Measurements from ENCODE around the gene KIF20B. TPM values are rescaled to one million over a fixed set of nuclear protein-coding genes. Genes with fewer than 3 reads are reported as not detected.
A peak's percentile ranks its signal among the peaks of the same experiment; 100 is the strongest.

Gene KIF20B
- polyA plus RNA-seq (ENCODE audit: low read depth in 6 of 6), result 10 to 100 TPM; 17.3 to 38.0 (median 25.0) TPM

- Mint-ChIP-seq H3K4me3 (peak within 1 kb of the TSS; percentile 94 to 100 (median 98)), H3K36me3 (no peaks in the 10 kb centered on the region), H3K9me3 (no peaks in the 10 kb centered on the region), H3K4me1 (peaks cover 20 to 29% (median 27%) of the 10 kb centered on the region in 3 donors), H3K27ac (peak within 1 kb of the TSS; percentile 87 to 100 (median 97)), H3K27me3 (no peaks in the 10 kb centered on the region)
- peak; percentile 95 for ATAC-seq (ENCODE audit: low read depth in 2 of 2)
- DNase-seq, result peak; percentile 96
Observed at GRCh38 chr10:89701242-89702120, at the start of gene KIF20B. Gene KIF20B (plus strand): TSS chr10:89701590. CDS start chr10:89705295, 3,705 bp downstream.

- ATAC-seq (ENCODE audit: low read depth in 2 of 2), result peak; percentile 85 to 91
- peak; percentile 28 for DNase-seq
- Mint-ChIP-seq H3K27ac (peak overlapping the region; percentile 22 to 62 (median 56)), H3K4me1 (peaks cover 19 to 32% (median 25%) of the 10 kb centered on the region in 3 donors), H3K36me3 (peaks cover 9 to 16% of the 10 kb centered on the region in 2 donors), H3K27me3 (no peaks in the 10 kb centered on the region), H3K9me3 (peaks cover 4 to 12% (median 7%) of the 10 kb centered on the region in 7 donors), H3K4me3 (peak overlapping the region in 6 of 8 donors; percentile 7 to 57 (median 28))
Observed at GRCh38 chr10:89651916-89652573, 49.3 kb upstream of the KIF20B start.

- DNase-seq (no peak), ATAC-seq (ENCODE audit: low read depth in 2 of 2) (no peak)
- Mint-ChIP-seq H3K4me1 (peaks cover 19 to 31% (median 25%) of the 10 kb centered on the region in 3 donors), H3K9me3 (peaks cover 4 to 12% (median 10%) of the 10 kb centered on the region in 7 donors), H3K27ac (peak overlapping the region in 5 of 6 donors; percentile 11 to 53 (median 22)), H3K27me3 (no peaks in the 10 kb centered on the region), H3K4me3 (no peak overlapping the region), H3K36me3 (peaks cover 9 to 16% of the 10 kb centered on the region in 2 donors)
Observed at GRCh38 chr10:89652806-89653370, 48.5 kb upstream of the KIF20B start.

GRCh38 chr10:89653410-89653869 is 48.0 kb upstream of the KIF20B start:
- Mint-ChIP-seq H3K27ac (peak overlapping the region in 1 of 6 donors; percentile 11), H3K4me3 (peak overlapping the region in 1 of 8 donors; percentile 18), H3K27me3 (no peaks in the 10 kb centered on the region), H3K9me3 (peaks cover 4 to 12% (median 10%) of the 10 kb centered on the region in 7 donors), H3K4me1 (peaks cover 19 to 31% (median 25%) of the 10 kb centered on the region in 3 donors), H3K36me3 (peaks cover 9 to 16% of the 10 kb centered on the region in 2 donors)
- DNase-seq, result no peak
- ATAC-seq (ENCODE audit: low read depth in 2 of 2), result no peak

GRCh38 chr10:89655722-89656121 is 45.7 kb upstream of the KIF20B start:
- DNase-seq, result no peak
- no peak overlapping the region for H3K4me3 Mint-ChIP-seq

GRCh38 chr10:89657302-89657701 is 44.1 kb upstream of the KIF20B start:
- Mint-ChIP-seq H3K4me1 (peaks cover 17 to 24% (median 23%) of the 10 kb centered on the region in 3 donors), H3K36me3 (peaks cover 9 to 16% of the 10 kb centered on the region in 2 donors), H3K27me3 (no peaks in the 10 kb centered on the region), H3K9me3 (peaks cover 4 to 12% (median 10%) of the 10 kb centered on the region in 7 donors), H3K27ac (no peak overlapping the region), H3K4me3 (no peak overlapping the region)
- ATAC-seq (ENCODE audit: low read depth in 2 of 2) (no peak), DNase-seq (no peak)

More at GRCh38 chr10:89655722-89656121, 45.7 kb upstream of the KIF20B start:
- H3K9me3 Mint-ChIP-seq, result peaks cover 4 to 12% (median 10%) of the 10 kb centered on the region in 7 donors
- peaks cover 19 to 31% (median 25%) of the 10 kb centered on the region in 3 donors for H3K4me1 Mint-ChIP-seq
- no peak overlapping the region for H3K27ac Mint-ChIP-seq
- H3K27me3 Mint-ChIP-seq, result no peaks in the 10 kb centered on the region
- ATAC-seq (ENCODE audit: low read depth in 2 of 2), result peak; percentile 33 to 41
- peaks cover 9 to 16% of the 10 kb centered on the region in 2 donors for H3K36me3 Mint-ChIP-seq

- H3K27ac Mint-ChIP-seq, result no peak overlapping the region
- H3K4me1 Mint-ChIP-seq, result peaks cover 7 to 9% (median 8%) of the 10 kb centered on the region in 3 donors
- no peak overlapping the region for H3K4me3 Mint-ChIP-seq
- no peak for DNase-seq
- H3K27me3 Mint-ChIP-seq, result no peaks in the 10 kb centered on the region
- peaks cover 13% of the 10 kb centered on the region in 2 donors for H3K36me3 Mint-ChIP-seq
- H3K9me3 Mint-ChIP-seq, result peaks cover 3 to 10% (median 9%) of the 10 kb centered on the region in 7 donors
- no peak for ATAC-seq (ENCODE audit: low read depth in 2 of 2)
Observed at GRCh38 chr10:89659143-89660131, 42.0 kb upstream of the KIF20B start.

GRCh38 chr10:89662596-89662995 is 38.8 kb upstream of the KIF20B start:
- Mint-ChIP-seq H3K27me3 (no peaks in the 10 kb centered on the region), H3K36me3 (peaks cover 0 to 4% of the 10 kb centered on the region in 2 donors), H3K4me1 (no peaks in the 10 kb centered on the region), H3K9me3 (no peaks in the 10 kb centered on the region), H3K4me3 (no peak overlapping the region), H3K27ac (no peak overlapping the region)
- DNase-seq (no peak), ATAC-seq (ENCODE audit: low read depth in 2 of 2) (no peak)

GRCh38 chr10:89663144-89663543 is 38.2 kb upstream of the KIF20B start:
- no peaks in the 10 kb centered on the region for H3K4me1 Mint-ChIP-seq
- ATAC-seq (ENCODE audit: low read depth in 2 of 2) (no peak), DNase-seq (no peak)
- H3K4me3 Mint-ChIP-seq, result no peak overlapping the region
- H3K27ac Mint-ChIP-seq, result no peak overlapping the region
- H3K9me3 Mint-ChIP-seq, result no peaks in the 10 kb centered on the region
- H3K36me3 Mint-ChIP-seq, result peaks cover 0 to 4% of the 10 kb centered on the region in 2 donors
- no peaks in the 10 kb centered on the region for H3K27me3 Mint-ChIP-seq

GRCh38 chr10:89664203-89664602 is 37.2 kb upstream of the KIF20B start:
- H3K4me1 Mint-ChIP-seq, result no peaks in the 10 kb centered on the region
- DNase-seq (no peak), ATAC-seq (ENCODE audit: low read depth in 2 of 2) (no peak)
- H3K4me3 Mint-ChIP-seq, result no peak overlapping the region
- peaks cover 0 to 5% (median 0%) of the 10 kb centered on the region in 3 donors for H3K27me3 Mint-ChIP-seq
- no peak overlapping the region for H3K27ac Mint-ChIP-seq
- no peaks in the 10 kb centered on the region for H3K9me3 Mint-ChIP-seq
- H3K36me3 Mint-ChIP-seq, result peaks cover 0 to 4% of the 10 kb centered on the region in 2 donors

GRCh38 chr10:89665302-89665701 is 36.1 kb upstream of the KIF20B start:
- peaks cover 0 to 4% of the 10 kb centered on the region in 2 donors for H3K36me3 Mint-ChIP-seq
- H3K9me3 Mint-ChIP-seq, result no peaks in the 10 kb centered on the region
- H3K27ac Mint-ChIP-seq, result no peak overlapping the region
- ATAC-seq (ENCODE audit: low read depth in 2 of 2), result no peak
- H3K27me3 Mint-ChIP-seq, result peaks cover 0 to 6% (median 0%) of the 10 kb centered on the region in 3 donors
- DNase-seq, result no peak
- H3K4me1 Mint-ChIP-seq, result no peaks in the 10 kb centered on the region
- no peak overlapping the region for H3K4me3 Mint-ChIP-seq

GRCh38 chr10:89666138-89666537 is 35.3 kb upstream of the KIF20B start:
- H3K4me3 Mint-ChIP-seq, result no peak overlapping the region
- no peaks in the 10 kb centered on the region for H3K9me3 Mint-ChIP-seq
- H3K27me3 Mint-ChIP-seq, result peaks cover 0 to 9% (median 5%) of the 10 kb centered on the region in 3 donors
- H3K36me3 Mint-ChIP-seq, result peaks cover 0 to 4% of the 10 kb centered on the region in 2 donors
- DNase-seq (no peak), ATAC-seq (ENCODE audit: low read depth in 2 of 2) (no peak)
- no peaks in the 10 kb centered on the region for H3K4me1 Mint-ChIP-seq
- H3K27ac Mint-ChIP-seq, result no peak overlapping the region

Data from naive B cell (primary cell).